ENCODE results near the gene PLCL2. TPM values are rescaled to one million over a fixed set of nuclear protein-coding genes. Genes with fewer than 3 reads are reported as not detected.

The PLCL2 gene
- total and polyA plus RNA-seq, 8 donors: 1.8 to 12.1 (median 7.4) TPM

DNA sequence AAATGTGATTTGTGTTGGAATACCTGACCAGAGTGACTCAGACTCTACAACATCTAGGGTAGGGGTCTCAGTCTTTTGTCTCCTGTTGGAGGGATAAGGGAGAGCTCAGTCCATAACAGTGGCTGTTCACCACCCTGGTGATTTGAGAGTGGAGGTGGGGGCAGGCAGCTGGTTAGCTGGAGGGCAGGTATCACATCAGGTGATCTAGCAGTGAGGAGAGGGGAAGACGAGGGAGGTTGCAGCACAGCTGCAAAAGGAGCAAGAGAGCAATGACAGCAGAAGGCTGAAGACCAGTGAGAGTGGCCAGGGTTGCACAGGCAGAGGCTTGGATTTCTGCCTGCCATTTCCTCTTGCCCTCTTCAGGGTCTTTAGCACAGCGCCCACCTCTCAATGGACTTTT is 38.4 kb downstream of the PLCL2 start:
- 86 to 90% methylated on average over 2 of the region's 2 CpGs for WGBS, 2 donors
- Histone ChIP-seq H3K9me3 (no peaks in the 10 kb centered on the region), H3K27me3 (no peaks in the 10 kb centered on the region), H3K4me1 (peaks cover 16 to 24% (median 23%) of the 10 kb centered on the region in 3 donors), H3K36me3 (no peaks in the 10 kb centered on the region), H3K27ac (no peak overlapping the region), H3K4me3 (no peak overlapping the region)
- ATAC-seq (no peak), FAIRE-seq (no peak), DNase-seq (no peak)
- TF ChIP-seq, protein P1, sequence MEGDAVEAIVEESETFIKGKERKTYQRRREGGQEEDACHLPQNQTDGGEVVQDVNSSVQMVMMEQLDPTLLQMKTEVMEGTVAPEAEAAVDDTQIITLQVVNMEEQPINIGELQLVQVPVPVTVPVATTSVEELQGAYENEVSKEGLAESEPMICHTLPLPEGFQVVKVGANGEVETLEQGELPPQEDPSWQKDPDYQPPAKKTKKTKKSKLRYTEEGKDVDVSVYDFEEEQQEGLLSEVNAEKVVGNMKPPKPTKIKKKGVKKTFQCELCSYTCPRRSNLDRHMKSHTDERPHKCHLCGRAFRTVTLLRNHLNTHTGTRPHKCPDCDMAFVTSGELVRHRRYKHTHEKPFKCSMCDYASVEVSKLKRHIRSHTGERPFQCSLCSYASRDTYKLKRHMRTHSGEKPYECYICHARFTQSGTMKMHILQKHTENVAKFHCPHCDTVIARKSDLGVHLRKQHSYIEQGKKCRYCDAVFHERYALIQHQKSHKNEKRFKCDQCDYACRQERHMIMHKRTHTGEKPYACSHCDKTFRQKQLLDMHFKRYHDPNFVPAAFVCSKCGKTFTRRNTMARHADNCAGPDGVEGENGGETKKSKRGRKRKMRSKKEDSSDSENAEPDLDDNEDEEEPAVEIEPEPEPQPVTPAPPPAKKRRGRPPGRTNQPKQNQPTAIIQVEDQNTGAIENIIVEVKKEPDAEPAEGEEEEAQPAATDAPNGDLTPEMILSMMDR (IDR thresholded peaks at IDR 0.05): no peak
- intact Hi-C loops (cut with DNase I): no loop called here

- Histone ChIP-seq H3K9me3 (no peaks in the 10 kb centered on the region), H3K27ac (no peak overlapping the region), H3K4me1 (peaks cover 0 to 11% (median 9%) of the 10 kb centered on the region in 3 donors), H3K27me3 (no peaks in the 10 kb centered on the region), H3K36me3 (no peaks in the 10 kb centered on the region), H3K4me3 (no peak overlapping the region)
- no peak for DNase-seq
- intact Hi-C loops (cut with DNase I): no loop called here
- FAIRE-seq: no peak
- WGBS, 2 donors: 97 to 100% methylated on average over 1 of the region's 1 CpG
- no peak for ATAC-seq
- TF ChIP-seq, protein P1 (IDR thresholded peaks at IDR 0.05): no peak
Observed at GRCh38 chr3:16927485-16927884, 42.7 kb downstream of the PLCL2 start.

DNA sequence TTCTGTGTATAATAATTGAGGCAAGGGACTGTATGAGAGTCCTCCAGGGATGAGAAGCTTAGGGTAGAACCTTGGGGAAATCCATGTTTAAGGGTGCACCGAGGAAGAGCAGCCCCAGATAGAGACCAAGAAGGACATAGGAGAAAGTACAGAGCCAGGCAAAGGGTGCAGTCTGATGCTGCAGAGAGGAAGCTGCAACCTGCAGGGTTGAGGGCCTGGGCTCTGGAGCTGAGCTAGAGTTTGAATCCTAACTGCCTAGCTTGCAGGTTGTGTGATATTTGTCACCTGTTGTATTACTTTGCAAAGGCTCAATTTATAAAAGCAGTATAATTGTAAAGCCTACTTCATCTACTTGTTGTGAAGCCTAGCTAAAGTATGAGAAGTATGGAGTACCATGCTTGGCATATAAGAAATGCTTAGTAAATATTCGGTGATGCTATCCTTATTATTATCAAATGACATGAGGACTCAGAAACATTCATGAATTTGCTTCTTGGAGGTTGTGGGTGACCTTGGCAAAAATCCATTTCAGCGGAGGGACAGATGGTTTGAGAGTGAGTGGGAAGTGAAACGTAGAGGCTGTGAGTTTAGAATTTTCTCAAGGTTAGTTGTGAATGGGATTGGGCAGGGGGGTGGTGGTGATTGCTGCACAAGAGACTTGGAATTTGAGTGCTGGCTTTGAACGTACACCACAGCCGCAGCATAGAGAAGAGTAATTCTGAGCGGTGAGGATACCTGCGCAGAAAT is 43.8 kb downstream of the PLCL2 start:
- Histone ChIP-seq H3K4me3 (no peak overlapping the region), H3K36me3 (no peaks in the 10 kb centered on the region), H3K9me3 (no peaks in the 10 kb centered on the region), H3K4me1 (peaks cover 0 to 11% (median 9%) of the 10 kb centered on the region in 3 donors), H3K27ac (no peak overlapping the region), H3K27me3 (no peaks in the 10 kb centered on the region)
- ATAC-seq (peak in 3 of 4 donors; percentile 34 to 48 (median 38)), DNase-seq (no peak), FAIRE-seq (no peak)
- 38 to 41% methylated on average over 5 of the region's 8 CpGs for WGBS, 2 donors
- TF ChIP-seq, protein P1 (IDR thresholded peaks at IDR 0.05): no peak
- intact Hi-C loops (cut with DNase I): no loop called here

DNA sequence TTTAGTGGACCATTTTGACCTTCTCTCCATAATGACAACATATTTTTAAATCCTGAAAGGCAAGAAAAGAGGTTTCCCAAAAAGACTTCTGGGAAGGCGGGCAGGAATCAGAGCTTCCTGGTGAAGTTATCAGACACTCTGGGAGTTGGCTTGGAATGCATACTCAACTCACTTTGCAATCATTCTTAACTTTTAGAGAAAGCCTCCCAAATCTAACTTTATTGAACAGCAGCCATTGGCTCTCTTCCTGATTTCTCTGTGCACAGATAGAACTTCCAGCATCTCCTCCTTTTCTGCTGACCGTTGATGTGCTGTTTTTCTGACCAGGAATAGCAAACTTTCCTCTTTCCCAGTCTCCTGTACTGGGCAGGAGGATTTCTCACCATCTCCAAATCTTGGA is 44.6 kb downstream of the PLCL2 start:
- no peak for FAIRE-seq
- peak in 2 of 4 donors; percentile 14 to 26 for ATAC-seq
- H3K4me3 ChIP-seq: no peak overlapping the region
- 74 to 79% methylated on average over 2 of the region's 2 CpGs for WGBS, 2 donors
- H3K27ac ChIP-seq: no peak overlapping the region
- TF ChIP-seq, protein P1 (IDR thresholded peaks at IDR 0.05): no peak
- H3K9me3 ChIP-seq: no peaks in the 10 kb centered on the region
- no peaks in the 10 kb centered on the region for H3K27me3 ChIP-seq
- H3K36me3 ChIP-seq: no peaks in the 10 kb centered on the region
- no peak for DNase-seq
- peaks cover 0 to 11% (median 9%) of the 10 kb centered on the region in 3 donors for H3K4me1 ChIP-seq
- intact Hi-C loops (cut with DNase I): no loop called here

DNA sequence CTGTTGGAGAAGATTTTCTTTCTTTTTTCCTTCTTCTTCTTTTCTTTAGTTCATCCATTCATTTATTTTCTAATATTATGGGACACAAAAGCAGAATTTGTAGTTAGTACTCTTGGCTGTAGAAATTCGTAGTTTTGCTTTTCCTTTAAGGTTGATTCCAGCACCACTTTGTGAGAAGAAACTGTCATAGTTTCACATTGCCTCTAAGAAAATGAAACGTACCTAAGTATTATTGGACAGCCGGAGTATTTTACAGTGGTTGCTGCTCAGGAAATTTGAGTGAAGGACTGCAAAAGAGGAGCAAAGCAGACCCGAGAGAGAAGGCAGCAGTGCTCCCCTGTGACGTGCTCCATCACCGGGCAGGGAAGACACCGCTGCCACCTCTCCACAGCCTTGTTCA is 48.1 kb downstream of the PLCL2 start:
- intact Hi-C loops (cut with DNase I): no loop called here
- H3K4me3 ChIP-seq: no peak overlapping the region
- no peak for FAIRE-seq

More for the DNA sequence above, 48.1 kb downstream of the PLCL2 start:
- Histone ChIP-seq H3K27me3 (no peaks in the 10 kb centered on the region), H3K4me1 (peaks cover 0 to 18% (median 15%) of the 10 kb centered on the region in 3 donors), H3K36me3 (no peaks in the 10 kb centered on the region), H3K9me3 (no peaks in the 10 kb centered on the region), H3K27ac (no peak overlapping the region)
- 88 to 92% methylated on average over 7 of the region's 7 CpGs for WGBS, 2 donors
- ATAC-seq (no peak), DNase-seq (no peak)
- TF ChIP-seq, protein P1 (IDR thresholded peaks at IDR 0.05): no peak
